SK-N-SH treated with all-trans-retinoic acid at 6 μM for 48 hours (cell line): ENCODE measurements around the gene APOBEC3H.

Experiments
- ARNTL ChIP-seq: fragments of 450-650 bp; formaldehyde crosslinking; IDR thresholded peaks from 2 replicates; pipeline ENCODE4 v1.5.0; 2020; ENCODE audit warnings: low read depth, mild to moderate bottlenecking, moderate library complexity, borderline replicate concordance
- CREB5 ChIP-seq: fragments of 250-450 bp; sonication (Bioruptor Pico); IDR thresholded peaks from 2 replicates; pipeline ENCODE4 v1.5.1; 2020; ENCODE audit warnings: low read depth, mild to moderate bottlenecking, moderate library complexity
- ESRRG ChIP-seq: fragments of 250-450 bp; sonication (Bioruptor Pico); IDR thresholded peaks from 2 replicates; pipeline ENCODE4 v1.6.1; 2021; ENCODE audit warnings: mild to moderate bottlenecking
- GLIS3 ChIP-seq: fragments of 250-450 bp; sonication (Bioruptor Pico); IDR thresholded peaks from 2 replicates; pipeline ENCODE4 v1.5.0; 2020; ENCODE audit warnings: mild to moderate bottlenecking, moderate library complexity
- POU6F1 ChIP-seq: fragments of 250-450 bp; sonication (Bioruptor Pico); IDR thresholded peaks from 2 replicates; pipeline ENCODE4 v1.8.0; 2021; ENCODE audit warnings: low read depth, mild to moderate bottlenecking, moderate library complexity, borderline replicate concordance
- PPARA ChIP-seq: fragments of 250-450 bp; sonication (Bioruptor Pico); IDR thresholded peaks from 2 replicates; pipeline ENCODE4 v1.5.0; 2020; ENCODE audit warnings: mild to moderate bottlenecking, borderline replicate concordance
- RARB ChIP-seq: fragments of 250-450 bp; sonication (Bioruptor Pico); IDR thresholded peaks from 2 replicates; pipeline ENCODE4 v1.8.0; 2021; ENCODE audit warnings: mild to moderate bottlenecking, moderate library complexity
- TOX ChIP-seq: fragments of 250-450 bp; sonication (Bioruptor Pico); IDR thresholded peaks from 2 replicates; pipeline ENCODE4 v1.8.0; 2021; ENCODE audit warnings: mild to moderate bottlenecking, moderate library complexity, borderline replicate concordance
- TSHZ2 ChIP-seq: fragments of 250-450 bp; sonication (Bioruptor Pico); IDR thresholded peaks from 2 replicates; pipeline ENCODE4 v1.5.0; 2020; ENCODE audit warnings: mild to moderate bottlenecking, moderate library complexity
- ZFP3 ChIP-seq: fragments of 250-450 bp; sonication (Bioruptor Pico); IDR thresholded peaks from 2 replicates; pipeline ENCODE4 v1.5.0; 2020; ENCODE audit warnings: mild to moderate bottlenecking, moderate library complexity
- ZFP30 ChIP-seq: fragments of 450-650 bp; formaldehyde crosslinking; IDR thresholded peaks from 2 replicates; pipeline ENCODE4 v1.5.0; 2022; ENCODE audit warnings: mild to moderate bottlenecking, moderate library complexity
- TF ChIP-seq, protein P1 (sequence below): fragments of 250-450 bp; sonication (Bioruptor Pico); IDR thresholded peaks from 2 replicates; pipeline ENCODE4 v1.8.0; 2020; ENCODE audit warnings: mild to moderate bottlenecking, moderate library complexity, borderline replicate concordance

DNA sequence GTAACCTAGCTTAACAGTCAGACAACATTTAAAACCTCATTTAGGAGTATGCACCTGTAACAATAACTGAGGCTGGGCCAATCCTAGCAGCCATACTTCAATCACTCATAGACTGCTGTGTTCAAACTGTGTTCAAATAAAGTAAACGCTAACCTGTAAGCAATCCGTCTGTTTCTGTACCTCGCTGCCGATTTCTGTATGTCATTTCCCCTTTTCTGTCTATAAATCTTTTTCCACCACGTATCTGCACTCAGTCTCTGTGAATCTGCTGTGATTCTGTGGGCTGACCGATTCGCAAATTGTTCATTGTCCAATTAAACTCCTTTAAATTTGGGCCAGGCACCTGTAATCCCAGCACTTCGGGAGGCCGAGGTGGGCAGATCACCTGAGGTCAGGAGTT is 12.3 kb downstream of the APOBEC3H start:
- TF ChIP-seq, protein P1, sequence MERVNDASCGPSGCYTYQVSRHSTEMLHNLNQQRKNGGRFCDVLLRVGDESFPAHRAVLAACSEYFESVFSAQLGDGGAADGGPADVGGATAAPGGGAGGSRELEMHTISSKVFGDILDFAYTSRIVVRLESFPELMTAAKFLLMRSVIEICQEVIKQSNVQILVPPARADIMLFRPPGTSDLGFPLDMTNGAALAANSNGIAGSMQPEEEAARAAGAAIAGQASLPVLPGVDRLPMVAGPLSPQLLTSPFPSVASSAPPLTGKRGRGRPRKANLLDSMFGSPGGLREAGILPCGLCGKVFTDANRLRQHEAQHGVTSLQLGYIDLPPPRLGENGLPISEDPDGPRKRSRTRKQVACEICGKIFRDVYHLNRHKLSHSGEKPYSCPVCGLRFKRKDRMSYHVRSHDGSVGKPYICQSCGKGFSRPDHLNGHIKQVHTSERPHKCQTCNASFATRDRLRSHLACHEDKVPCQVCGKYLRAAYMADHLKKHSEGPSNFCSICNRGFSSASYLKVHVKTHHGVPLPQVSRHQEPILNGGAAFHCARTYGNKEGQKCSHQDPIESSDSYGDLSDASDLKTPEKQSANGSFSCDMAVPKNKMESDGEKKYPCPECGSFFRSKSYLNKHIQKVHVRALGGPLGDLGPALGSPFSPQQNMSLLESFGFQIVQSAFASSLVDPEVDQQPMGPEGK (CRISPR knock-in tag): no peak
- TF ChIP-seq ZFP30 (no peak), TOX (CRISPR knock-in tag) (no peak), ARNTL (CRISPR knock-in tag) (no peak), GLIS3 (CRISPR knock-in tag) (no peak), POU6F1 (no peak), RARB (CRISPR knock-in tag) (no peak), CREB5 (CRISPR knock-in tag) (no peak), PPARA (no peak), ZFP3 (CRISPR knock-in tag) (no peak), TSHZ2 (CRISPR knock-in tag) (no peak), ESRRG (CRISPR knock-in tag) (no peak)
